Measurements from ENCODE around the gene ADGRV1.

ADGRV1 gene, protein sequence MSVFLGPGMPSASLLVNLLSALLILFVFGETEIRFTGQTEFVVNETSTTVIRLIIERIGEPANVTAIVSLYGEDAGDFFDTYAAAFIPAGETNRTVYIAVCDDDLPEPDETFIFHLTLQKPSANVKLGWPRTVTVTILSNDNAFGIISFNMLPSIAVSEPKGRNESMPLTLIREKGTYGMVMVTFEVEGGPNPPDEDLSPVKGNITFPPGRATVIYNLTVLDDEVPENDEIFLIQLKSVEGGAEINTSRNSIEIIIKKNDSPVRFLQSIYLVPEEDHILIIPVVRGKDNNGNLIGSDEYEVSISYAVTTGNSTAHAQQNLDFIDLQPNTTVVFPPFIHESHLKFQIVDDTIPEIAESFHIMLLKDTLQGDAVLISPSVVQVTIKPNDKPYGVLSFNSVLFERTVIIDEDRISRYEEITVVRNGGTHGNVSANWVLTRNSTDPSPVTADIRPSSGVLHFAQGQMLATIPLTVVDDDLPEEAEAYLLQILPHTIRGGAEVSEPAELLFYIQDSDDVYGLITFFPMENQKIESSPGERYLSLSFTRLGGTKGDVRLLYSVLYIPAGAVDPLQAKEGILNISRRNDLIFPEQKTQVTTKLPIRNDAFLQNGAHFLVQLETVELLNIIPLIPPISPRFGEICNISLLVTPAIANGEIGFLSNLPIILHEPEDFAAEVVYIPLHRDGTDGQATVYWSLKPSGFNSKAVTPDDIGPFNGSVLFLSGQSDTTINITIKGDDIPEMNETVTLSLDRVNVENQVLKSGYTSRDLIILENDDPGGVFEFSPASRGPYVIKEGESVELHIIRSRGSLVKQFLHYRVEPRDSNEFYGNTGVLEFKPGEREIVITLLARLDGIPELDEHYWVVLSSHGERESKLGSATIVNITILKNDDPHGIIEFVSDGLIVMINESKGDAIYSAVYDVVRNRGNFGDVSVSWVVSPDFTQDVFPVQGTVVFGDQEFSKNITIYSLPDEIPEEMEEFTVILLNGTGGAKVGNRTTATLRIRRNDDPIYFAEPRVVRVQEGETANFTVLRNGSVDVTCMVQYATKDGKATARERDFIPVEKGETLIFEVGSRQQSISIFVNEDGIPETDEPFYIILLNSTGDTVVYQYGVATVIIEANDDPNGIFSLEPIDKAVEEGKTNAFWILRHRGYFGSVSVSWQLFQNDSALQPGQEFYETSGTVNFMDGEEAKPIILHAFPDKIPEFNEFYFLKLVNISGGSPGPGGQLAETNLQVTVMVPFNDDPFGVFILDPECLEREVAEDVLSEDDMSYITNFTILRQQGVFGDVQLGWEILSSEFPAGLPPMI (N-terminal part only)

DNA sequence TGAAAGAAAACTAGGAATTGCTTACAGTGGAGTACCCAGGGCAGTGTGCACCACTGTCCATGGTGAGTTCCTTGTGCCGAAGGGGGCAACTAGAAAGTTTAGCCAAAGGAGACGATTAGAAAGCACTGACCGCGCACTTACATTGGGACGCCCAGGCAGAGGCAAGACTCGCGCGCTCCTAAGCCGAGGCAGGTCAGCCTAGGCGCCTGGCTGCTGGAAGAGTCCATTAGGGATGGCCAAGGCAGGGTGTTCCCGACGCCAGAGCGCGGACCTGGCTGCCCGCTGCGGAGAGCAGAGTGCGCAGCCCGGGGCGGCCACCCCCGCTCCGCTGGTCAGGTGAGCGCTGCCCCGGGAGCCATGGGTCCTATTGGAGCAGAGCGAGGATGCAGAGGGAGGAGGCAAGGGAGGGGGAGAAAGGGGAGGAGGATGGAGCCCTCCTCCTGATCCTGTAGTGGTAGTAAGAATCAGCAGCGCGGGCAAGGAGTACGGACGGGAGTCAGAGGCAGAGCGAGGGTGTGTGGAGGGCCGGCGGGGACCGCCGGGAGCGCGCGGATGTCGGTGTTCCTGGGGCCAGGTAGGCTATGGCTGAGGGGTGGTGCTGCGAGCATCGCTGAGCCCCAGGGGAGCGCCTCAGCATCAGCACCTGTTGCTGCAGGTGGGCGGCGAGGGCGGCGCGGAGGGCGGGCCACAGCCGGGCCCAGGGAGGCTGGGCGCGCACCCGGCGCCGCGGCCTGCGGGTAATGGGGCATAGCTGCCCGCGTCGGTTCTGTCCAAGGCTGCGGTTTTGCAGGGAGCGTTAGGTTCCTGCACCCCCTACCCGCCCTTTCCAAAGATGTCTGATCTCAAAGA is at the start of gene ADGRV1:
ADGRV1 (plus strand) TSS at position 454 of the 849 bp plus-strand sequence; CDS start at position 553, 99 bp downstream.
- DNase-seq (ENCODE audit: low read depth) = no peak

DNA sequence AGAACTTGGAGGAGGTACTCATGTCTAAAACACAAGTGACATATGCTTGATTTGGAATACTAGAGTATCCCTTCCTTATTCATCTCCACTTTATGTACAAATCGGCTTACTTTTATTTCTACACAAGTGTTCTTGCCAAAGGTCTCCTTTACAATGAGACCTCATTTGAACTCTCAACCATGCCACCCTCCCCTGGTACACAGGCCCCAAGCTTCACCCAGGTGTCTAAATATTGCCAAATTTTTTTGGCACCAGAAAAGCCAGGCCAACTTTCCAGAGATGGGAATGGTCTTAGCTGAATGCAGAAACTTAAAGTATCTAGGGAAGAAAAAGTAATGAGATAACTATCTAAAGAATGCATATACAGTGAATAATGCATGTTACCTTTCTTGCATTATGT is 48.2 kb upstream of the ADGRV1 start:
- no peak for DNase-seq (ENCODE audit: low read depth)

DNA sequence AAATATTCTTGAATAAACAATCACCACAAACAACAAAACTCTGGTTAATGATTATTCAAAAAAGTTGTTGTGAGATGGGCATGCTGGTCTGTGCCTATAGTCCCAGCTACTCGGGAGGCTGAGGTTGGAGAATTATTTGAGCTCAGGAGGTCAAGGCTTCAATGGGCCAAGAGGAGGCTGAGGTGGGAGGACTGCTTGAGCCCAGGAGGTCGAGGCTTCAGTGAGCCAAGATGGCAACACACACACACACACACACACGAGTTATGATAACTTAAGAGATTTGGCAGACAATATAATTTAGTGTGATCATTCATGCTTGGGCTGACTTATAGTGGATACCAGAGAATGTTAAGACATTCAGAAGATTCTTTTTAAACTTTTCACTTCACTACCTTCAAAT is 44.1 kb upstream of the ADGRV1 start:
- no peak for DNase-seq (ENCODE audit: low read depth)

DNA sequence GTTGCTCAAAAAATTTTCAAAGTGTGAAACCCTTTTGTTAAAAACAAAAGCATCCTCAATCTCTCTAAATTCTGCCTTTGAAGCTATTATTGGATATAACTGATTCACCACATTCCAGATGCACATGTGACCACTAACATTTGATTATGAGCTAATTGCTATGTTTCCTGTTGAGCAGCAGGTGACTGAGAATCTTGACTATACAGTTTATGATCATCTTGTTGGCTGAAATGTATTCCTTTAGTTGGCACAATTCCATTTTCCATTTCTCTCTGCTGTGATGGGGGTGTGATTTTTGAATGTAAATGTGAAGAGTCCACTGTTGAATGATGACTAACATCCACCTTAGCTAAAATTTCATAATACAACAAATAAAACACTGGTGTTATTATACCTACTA is 39.9 kb upstream of the ADGRV1 start:
- DNase-seq (ENCODE audit: low read depth) = no peak

DNA sequence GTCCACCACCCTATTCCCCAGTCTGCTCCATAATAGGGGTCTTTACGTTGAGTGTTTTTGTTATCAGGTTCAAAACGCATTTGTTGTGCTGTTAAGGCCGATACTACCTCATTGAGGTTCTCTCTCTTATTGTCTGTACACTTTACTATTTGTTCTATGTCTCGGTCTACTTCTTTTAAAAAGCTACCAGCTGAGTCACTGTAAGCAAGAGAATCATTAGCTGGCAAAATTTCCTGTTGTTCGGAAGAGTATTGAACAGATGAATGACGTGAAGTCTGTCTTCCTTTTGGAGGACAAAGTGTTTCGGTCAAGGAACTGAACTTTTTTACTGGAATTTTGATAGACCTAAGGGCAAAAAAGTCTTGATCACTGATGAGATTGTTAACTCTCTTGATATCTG is 39.5 kb upstream of the ADGRV1 start:
- DNase-seq (ENCODE audit: low read depth) = no peak

DNA sequence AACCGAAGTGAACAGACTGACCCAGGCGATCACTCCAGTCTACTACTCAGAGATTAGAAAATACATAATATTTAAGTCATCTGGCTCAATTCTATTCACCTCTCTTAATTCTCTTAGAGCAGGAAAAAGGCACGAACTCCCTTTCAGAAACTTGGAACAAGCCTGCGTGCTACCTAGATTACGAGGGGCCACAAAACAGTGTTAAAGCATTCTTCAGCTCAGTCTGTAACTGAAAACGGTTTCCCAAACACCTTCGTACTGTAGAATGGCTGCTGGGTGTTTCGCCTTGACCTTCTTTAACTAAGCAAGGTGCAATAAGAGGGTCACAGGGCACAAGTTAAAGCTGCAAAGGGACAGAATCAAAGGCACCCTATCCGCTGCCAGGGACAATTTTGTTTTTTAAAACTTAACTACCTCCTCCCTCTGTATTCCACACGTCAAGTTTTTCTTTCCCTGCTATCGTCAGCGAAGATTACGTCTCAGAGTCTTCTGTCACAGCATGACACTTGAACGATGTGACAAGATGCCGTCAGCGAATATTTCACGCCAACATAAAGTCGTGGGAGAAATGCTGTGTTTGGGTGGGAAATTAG is 29.9 kb upstream of the ADGRV1 start:
- DNase-seq (ENCODE audit: low read depth) = no peak

DNA sequence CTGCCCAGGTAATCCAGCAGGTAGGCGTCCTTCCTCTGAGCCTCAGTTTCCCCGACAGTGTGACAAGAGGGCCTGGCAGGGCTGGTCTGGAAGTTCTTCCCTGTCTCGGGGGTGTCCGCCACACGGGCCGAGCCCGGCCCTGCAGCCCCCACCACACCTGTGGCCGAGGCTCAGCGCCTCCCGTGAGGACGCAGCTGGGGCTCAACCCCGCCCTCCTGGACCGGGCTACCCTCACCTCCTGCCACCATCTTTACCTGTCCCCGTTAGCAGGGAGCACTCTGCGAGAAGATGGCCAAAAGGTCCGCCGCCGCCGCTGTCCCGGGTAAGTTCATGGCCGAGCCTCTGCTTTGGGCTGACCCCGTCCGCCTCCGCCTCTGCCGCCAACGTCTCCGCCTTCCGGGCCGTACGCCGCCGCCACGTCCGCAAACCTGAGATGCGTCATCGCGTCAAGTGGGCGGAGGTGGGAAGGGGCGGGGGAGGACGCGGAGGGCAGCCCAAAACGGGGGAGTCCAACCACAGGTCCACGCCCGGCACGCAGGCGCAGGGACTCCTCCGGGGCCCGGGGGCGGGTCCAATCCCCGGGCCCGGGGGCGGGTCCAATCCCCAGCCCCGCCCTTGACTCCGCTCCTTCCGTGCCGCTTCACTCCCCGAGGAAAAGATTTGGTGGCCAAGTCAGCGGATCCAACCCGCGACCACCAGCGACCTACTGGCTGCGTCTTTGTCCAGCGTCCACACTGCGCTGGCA is 29.2 kb upstream of the ADGRV1 start, which contains the start of gene LYSMD3:
LYSMD3 (minus strand) TSS at position 391 of the 745 bp plus-strand sequence. CDS start 4,295 bp downstream, outside the sequence.
- peak; percentile 96 for DNase-seq (ENCODE audit: low read depth)

DNA sequence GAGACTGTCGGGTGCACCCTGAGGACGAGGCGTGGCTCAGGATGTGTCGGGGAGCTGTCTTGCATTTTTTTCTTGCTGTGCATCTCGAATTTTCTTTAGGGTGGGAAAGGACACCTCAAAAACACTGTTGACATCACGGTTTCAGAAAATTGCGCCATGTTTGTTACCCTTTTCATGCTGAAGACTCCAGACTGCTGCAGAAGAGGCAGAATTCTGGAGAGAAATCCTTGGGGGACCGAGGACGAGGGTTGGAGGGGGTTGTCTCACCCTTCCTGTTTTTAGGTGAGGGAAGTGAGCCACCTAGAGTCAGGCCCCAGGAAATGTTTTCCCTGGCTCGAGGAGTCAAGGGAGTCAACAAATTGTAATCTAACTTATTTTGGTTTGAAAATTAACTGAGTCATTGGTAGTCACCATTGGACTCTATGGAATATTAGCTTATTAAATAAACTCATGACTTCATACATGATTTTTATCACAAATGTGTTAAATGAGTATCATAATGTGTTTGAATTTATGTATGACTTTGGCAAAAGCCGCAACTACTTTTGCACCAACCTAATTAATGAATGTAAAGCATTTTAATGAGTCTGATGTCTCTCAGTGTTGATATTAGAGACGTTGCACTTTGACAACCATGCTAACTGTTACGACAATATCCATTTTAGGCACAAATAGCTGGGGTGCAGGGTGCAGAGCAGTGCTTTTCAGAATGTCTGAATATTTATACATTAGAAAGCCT is 28.5 kb upstream of the ADGRV1 start:
- DNase-seq (ENCODE audit: low read depth) = peak; percentile 30

DNA sequence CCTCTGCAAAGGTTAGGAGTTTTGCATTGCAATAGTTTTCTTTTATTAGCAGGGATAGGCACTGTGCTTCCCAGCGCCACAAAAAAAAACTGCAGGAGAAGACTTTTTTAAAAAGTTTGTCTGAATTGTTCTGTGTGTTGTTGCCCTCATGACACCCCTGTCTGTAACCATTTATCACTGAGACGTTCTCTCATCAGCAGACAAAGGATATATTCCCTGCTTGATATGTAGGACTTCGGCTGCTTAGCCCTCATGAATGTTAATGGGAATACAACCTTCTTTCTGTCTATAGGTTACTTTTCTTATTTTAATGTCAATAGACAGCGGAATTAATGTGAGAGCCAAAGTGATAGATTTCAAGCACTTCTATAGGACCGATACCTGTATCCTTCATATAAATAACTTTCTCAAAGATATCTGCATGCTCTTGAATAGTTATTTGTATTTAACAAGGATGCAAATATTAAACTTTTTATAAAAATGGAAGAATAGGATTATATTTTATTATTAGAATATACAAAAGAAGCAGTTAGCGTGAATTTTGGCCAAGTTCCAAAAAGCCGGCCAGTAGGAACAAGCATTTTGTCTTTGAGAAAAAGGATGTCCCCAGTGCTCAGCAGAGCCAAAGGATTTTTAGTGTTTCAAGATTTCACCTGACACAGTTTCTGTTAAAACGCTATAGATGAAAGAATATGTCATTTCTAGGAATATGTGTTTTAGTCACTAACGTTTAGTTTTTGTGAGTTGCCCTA is 27.7 kb upstream of the ADGRV1 start:
- DNase-seq (ENCODE audit: low read depth) = no peak

DNA sequence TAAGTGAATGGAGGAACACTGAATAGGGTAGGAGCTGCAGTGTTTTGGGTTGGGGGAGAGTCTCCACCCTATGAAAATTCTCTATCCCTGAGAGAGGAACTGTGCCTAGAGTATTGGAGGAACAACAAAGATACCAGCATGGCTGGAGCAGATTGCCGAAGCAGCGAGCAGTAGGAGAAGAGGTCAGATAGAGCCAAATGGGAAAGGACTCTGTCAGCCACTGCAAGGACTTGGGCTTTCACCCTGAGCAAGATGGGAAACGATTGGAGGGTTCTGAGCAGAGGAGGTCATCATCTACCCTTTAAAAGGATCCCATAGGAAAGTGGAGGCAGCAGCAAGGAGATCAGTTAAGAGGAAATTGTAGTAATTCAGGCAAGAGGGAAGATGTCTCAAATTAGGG is 24.8 kb upstream of the ADGRV1 start:
- DNase-seq (ENCODE audit: low read depth) = no peak

DNA sequence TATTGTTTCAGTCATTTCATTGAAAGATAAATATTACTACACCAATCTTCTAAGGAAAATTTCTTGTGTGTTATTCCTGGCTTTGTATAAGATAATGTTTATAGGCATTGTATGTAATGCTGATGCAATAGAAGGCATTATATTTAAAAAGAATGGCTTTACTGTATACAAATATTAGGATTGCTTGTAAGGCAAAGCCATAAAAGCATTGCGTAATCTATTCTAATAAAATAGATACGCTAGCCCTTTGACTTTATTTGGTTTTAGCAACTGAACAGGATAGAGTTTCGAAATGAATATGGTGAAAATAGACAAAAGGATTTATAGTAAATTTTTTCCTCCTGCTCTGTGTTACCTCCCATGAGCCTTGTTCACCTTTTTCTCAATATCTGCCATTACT is 23.7 kb upstream of the ADGRV1 start:
- DNase-seq (ENCODE audit: low read depth) = no peak

DNA sequence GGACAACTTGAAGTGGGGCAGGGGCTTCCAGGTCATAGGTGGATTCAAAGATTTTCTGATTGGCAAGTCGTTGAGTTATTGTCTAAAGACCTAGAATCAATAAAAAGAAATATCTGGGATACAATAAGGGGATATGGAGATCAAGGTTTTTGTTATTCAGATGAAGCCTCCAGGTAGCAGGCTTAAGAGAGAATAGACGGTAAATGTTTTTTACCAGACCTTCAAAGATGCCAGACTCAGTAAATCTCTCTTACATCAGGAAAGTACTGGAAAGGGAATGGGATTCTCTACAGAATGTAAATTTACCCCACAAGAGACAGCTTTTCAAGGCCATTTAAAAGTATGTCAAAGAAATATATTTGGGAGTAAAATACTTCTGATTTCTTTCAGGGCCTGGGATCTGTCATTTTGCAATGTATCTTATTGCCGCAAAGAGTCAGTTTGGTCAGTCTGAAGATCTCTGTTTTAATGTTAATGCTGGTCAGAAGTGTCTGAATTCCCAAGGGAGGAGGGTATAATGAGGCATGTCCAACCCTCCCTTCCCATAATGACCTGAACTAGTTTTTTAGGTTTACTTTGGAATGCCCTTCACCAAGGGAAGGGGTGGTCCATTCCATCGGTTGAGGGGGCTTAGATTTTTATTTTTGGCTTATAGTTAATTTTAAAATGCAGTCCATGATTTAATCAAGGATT is 15.6 kb upstream of the ADGRV1 start:
- DNase-seq (ENCODE audit: low read depth) = no peak

DNA sequence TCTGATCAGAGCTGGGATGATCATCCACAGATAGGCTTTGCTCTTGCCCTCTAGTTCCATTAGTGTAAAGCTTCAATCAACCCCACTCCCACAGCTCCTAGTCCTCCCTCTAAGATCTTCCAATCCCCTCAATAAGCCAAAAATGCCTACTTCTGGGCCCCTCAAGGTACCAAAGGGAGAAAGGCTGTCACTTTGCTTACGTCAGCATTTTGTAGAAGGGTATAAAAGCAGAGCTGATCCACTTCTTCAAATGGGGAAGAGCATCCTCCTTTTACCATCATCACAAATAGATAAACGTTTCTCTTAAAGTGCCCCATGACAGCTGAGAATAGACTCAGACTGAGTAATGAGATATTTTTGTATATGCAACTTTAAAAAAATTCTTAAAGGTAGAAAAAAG is 13.1 kb upstream of the ADGRV1 start:
- no peak for DNase-seq (ENCODE audit: low read depth)

DNA sequence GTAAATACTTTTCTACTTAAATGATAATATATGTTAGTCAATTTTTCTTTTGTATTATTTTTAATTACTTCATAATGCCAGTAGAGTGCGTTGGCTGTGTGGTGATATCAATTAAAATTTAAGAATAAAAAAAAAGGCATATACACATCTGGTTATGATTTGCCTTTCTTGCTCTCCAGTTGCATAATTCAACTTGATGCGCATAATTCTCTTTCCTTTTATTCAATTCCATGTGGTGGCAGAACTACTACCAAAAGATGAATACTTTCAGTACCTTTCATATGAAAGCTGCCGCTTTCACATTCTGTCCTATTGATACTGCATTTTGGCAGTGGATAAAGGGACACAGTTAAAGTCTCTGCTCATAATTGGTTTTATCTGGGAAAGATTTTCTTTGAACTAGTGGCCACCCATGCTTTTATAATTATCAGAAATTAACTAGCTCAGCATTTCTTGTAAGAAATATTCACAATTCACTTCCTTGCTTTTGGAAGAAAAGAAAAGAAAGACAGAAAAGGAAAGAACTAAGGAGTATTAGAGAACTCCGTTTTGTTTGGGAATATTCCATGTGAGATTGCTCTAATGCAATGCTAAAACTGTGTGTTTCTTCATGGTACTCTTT is 12.3 kb upstream of the ADGRV1 start:
- no peak for DNase-seq (ENCODE audit: low read depth)

DNA sequence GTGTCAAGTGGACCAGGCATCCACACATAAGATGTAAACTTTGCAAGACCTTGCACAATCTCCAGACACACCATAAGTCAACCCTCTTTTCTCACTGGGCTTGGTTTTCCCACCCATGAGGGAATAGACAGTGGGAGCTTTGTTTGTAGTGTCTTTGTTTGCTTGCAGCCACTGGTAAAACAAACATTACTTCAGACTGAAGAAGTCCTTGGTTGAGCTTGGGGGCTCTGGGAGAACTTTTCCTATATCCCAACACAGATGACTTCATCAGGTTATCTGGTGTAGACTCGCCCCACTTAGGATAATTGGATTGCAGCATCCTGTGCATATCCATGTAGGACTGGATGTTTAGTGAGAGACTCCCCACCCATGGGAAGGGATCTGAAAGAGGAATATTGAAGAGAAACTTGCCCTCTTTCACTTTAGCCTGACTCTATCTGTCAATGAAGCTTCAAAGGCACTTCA is 11.5 kb upstream of the ADGRV1 start:
- DNase-seq (ENCODE audit: low read depth) = no peak

DNA sequence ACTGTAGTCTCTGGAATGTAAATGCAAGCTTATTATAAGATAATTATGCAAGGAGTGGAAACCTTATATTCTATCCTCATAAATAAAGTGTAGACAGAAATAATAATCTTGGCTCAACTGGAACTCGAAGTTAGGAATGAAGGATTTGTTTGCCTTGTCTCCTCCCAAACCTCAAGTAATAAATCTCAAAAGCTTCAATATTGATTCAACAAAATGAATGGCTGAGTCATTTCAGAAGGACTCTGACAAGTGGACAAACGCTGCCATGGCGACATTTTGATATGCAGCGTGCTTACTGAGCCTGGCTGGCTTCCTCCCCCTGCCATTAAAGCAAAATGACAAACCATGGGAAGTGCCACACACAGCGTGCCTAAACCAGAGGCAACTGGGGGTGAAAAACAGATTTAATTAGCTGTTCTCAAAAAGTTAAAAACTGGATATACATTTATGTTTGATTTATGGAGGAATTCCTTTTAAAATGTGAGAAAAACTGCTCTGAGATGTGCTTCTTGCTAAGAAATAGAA is 10.5 kb upstream of the ADGRV1 start:
- no peak for DNase-seq (ENCODE audit: low read depth)

DNA sequence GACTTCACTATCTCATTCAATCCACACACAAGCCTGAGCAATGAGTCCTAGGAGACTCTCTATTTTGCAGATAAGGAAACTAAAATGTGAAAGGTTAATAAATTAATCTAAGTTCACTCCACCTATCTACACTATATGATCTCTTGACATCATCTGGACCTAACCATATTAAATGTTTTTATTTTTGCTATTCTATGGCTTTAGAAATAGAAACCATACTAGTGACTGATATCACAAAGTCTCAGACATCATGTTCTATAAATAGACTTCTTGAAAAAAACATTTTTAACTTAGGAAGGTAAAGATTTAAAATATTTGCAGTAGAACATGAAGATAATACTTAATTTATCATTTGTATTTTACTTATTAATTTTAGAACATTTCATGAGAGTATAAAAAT is 9.4 kb upstream of the ADGRV1 start:
- no peak for DNase-seq (ENCODE audit: low read depth)

Measured in stimulated activated CD8-positive, alpha-beta memory T cell treated with anti-CD3 and anti-CD28 coated beads, Interleukin-12 subunit alpha, Interleukin-12 subunit beta, amount 100 ng/mL, for 1 hour (primary cell).